AG04449 (cell line): ENCODE data around the gene AMPH.

Experiments used
- CTCF ChIA-PET: fragments of 350-600 bp; formaldehyde crosslinking; extraction: SDS; loops from one replicate; lab custom pipeline; 2021; ENCODE audit warnings: antibody characterized with exemption; lab: Yijun Ruan, JAX
- POLR2A ChIA-PET: fragments of 400-600, 350-600 bp; formaldehyde crosslinking; extraction: SDS; loops from one replicate; lab custom pipeline; 2020; ENCODE audit warnings: antibody characterized with exemption, inconsistent platforms; lab: Yijun Ruan, JAX
- DNase-seq: peaks from one replicate; pipeline ENCODE4 v3.0.0-alpha.2; 2010; ENCODE audit warnings: low read depth, low spot score
- H3K4me3 ChIP-seq: 2 replicates; pipeline ENCODE4 v1.5.1; 2011; ENCODE audit warnings: low read depth, mild to moderate bottlenecking, control low read depth, low read length
- CTCF ChIP-seq: IDR thresholded peaks from one replicate; pipeline ENCODE4 v1.5.1; 2011; ENCODE audit warnings: mild to moderate bottlenecking, moderate library complexity, low read length, control low read depth, inconsistent platforms; ENCODE audit not compliant: insufficient read depth; ENCODE audit errors: missing control alignments

The AMPH gene

GRCh38 chr7:38561166-38561565 is 70.0 kb downstream of the AMPH start:
- ChIA-PET CTCF (interaction anchor here (0.7 to 1.2 kb wide), 2 partner anchors 16 to 18 kb away, joined by 3 read pairs; no protein-coding TSS in a partner anchor), POLR2A (no interaction called here)
- DNase-seq, result no peak
- no peak overlapping the region for H3K4me3 ChIP-seq
- no peak for TF ChIP-seq CTCF

GRCh38 chr7:38558761-38559345 is 72.3 kb downstream of the AMPH start:
- no peak for DNase-seq
- H3K4me3 ChIP-seq, result no peak overlapping the region
- TF ChIP-seq CTCF, result no peak
- POLR2A ChIA-PET, result no interaction called here
- CTCF ChIA-PET, result interaction anchor here (1.0 kb wide), 1 partner anchor 107 kb away, joined by 3 read pairs; no protein-coding TSS in a partner anchor

- no peak for DNase-seq
- H3K4me3 ChIP-seq, result no peak overlapping the region
- TF ChIP-seq CTCF, result no peak
- ChIA-PET CTCF (no interaction called here), POLR2A (no interaction called here)
These were observed 76.6 kb downstream of the AMPH start for GRCh38 chr7:38554586-38554985.

DNA sequence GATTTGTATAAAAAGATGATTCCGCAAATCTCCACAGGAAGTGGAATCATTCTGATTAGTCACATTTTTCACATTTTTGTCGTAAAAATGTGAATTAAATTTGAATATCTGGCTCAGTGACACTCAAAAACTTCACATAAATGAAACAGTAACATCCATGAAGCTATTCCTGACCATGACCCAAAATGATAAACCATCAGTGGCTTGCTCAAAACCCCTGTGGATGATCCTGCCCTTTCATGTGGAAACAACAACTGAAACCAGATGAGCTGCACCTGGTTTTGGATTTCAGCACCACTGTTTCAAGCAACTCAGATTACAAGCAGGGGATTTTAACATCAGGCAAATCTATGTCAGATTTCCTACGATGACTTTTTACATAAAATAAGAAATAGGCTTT is 80.3 kb downstream of the AMPH start:
- H3K4me3 ChIP-seq, result no peak overlapping the region
- ChIA-PET CTCF (no interaction called here), POLR2A (no interaction called here)
- no peak for TF ChIP-seq CTCF
- DNase-seq, result no peak

DNA sequence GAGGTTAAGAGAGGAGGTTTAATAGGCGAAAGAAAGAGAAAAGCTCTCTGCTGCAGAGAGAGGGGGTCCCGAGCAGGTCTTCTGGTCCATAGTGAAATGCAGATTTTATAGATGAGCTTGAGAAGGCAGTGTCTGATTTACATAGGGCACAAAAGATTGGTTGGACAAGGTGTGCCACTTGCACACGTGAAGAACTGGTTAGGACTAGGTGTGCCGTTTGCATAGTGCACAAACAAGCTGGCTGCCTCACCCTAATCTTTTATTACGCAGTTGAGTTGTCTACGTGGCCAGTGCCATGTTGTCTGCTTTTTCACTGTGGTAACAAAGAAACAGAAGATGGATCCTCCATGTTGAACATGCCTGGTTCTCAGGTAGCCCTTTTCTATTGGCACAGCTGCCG is 82.6 kb downstream of the AMPH start:
- TF ChIP-seq CTCF, result no peak
- no peak overlapping the region for H3K4me3 ChIP-seq
- ChIA-PET CTCF (no interaction called here), POLR2A (no interaction called here)
- DNase-seq, result no peak

GRCh38 chr7:38546763-38547162 is 84.4 kb downstream of the AMPH start:
- ChIA-PET CTCF (interaction anchor here (0.8 kb wide), 1 partner anchor 11 kb away, joined by 3 read pairs; no protein-coding TSS in a partner anchor), POLR2A (no interaction called here)
- TF ChIP-seq CTCF, result no peak
- no peak overlapping the region for H3K4me3 ChIP-seq
- DNase-seq, result no peak
